Erythroblast (primary cell): ENCODE measurements around the gene CCDC106.

Experiments
- GATA1 ChIP-seq: IDR thresholded peaks from 2 replicates; pipeline ENCODE4 v1.6.1; 2011; ENCODE audit warnings: low read depth, mild to moderate bottlenecking, control low read depth, low read length, moderate library complexity
- POLR2A ChIP-seq: IDR thresholded peaks from 2 replicates; pipeline ENCODE4 v1.6.1; 2011; ENCODE audit warnings: mild to moderate bottlenecking, low read length

GRCh38 chr19:55676889-55677505 is 29.0 kb downstream of the CCDC106 start:
- TF ChIP-seq POLR2A (no peak), GATA1 (no peak)
